ENCODE data around the gene IL36A. TPM values are rescaled to one million over a fixed set of nuclear protein-coding genes. Genes with fewer than 3 reads are reported as not detected.

IL36A gene
- total RNA-seq, 2 experiments from 2014 or later, result not detected

DNA sequence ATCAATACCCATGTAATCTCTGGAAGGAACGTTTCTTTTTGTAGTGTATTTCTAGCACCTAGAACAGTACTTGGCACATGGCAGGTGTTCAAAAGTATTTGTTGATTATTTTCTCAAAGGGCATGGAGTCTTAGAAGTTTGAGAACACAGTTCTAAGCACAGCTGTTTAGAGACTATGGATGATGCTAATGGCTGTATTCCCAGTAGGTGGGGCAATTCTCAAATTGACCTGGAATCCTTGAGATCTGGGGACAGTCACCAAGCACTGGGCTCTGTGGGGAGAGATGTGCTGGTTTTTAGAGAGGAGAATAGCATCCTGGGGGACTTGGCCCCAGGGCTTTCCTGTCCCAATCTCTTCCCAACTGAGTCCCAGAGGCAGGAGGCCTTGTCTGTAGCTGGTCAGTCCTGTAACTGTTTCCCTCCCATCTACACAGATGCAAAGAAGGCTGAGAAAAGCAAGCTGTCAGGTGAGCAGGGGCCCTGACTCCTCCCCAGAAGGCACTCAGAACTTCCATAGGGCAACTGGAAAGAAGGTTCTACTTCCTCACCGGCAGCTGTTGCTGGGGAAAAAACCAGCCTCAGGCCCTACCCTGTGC is 44.9 kb upstream of the IL36A start:
- Histone ChIP-seq H3K4me1 (ENCODE audit: insufficient read depth, low read length, poor library complexity, severe bottlenecking) (no peaks in the 10 kb centered on the region), H3K4me2 (ENCODE audit: low read length) (no peak overlapping the region), H2AFZ (ENCODE audit: low read length) (no peak overlapping the region), H3K9me3 (ENCODE audit: low read length) (no peaks in the 10 kb centered on the region), H3K36me3 (ENCODE audit: insufficient read depth, low read length) (no peaks in the 10 kb centered on the region), H3K4me3 (ENCODE audit: low read depth, low read length, poor library complexity, severe bottlenecking) (no peak overlapping the region), H4K20me1 (ENCODE audit: insufficient read depth, low read length) (no peaks in the 10 kb centered on the region), H3K79me2 (ENCODE audit: insufficient read depth, low read depth, low read length) (no peaks in the 10 kb centered on the region), H3K9me2 (ENCODE audit: insufficient read depth, low read length) (no peaks in the 10 kb centered on the region), H3K27ac (ENCODE audit: low read depth, low read length, poor library complexity, severe bottlenecking) (no peak overlapping the region)
- CTCF ChIA-PET (ENCODE audit: unreplicated experiment), result no interaction called here
- no TSS peak for BruUV-seq (replicated peaks)
- TF ChIP-seq EZH2phosphoT487 (IDR thresholded peaks at IDR 0.05; ENCODE audit: borderline replicate concordance, low read depth, low read length), result no peak
- TF ChIP-seq, protein P1, sequence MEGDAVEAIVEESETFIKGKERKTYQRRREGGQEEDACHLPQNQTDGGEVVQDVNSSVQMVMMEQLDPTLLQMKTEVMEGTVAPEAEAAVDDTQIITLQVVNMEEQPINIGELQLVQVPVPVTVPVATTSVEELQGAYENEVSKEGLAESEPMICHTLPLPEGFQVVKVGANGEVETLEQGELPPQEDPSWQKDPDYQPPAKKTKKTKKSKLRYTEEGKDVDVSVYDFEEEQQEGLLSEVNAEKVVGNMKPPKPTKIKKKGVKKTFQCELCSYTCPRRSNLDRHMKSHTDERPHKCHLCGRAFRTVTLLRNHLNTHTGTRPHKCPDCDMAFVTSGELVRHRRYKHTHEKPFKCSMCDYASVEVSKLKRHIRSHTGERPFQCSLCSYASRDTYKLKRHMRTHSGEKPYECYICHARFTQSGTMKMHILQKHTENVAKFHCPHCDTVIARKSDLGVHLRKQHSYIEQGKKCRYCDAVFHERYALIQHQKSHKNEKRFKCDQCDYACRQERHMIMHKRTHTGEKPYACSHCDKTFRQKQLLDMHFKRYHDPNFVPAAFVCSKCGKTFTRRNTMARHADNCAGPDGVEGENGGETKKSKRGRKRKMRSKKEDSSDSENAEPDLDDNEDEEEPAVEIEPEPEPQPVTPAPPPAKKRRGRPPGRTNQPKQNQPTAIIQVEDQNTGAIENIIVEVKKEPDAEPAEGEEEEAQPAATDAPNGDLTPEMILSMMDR (conservative IDR thresholded peaks at IDR 0.05; ENCODE audit: low read length), result 0 out of 2 replicates have a peak, but pooled peaks have one; percentile 23
- POLR2A ChIA-PET, result no interaction called here
- DNase-seq (ENCODE audit: low spot score), result no peak
- intact Hi-C loops (cut with micrococcal nuclease; ENCODE audit: unreplicated experiment), result no loop called here

DNA sequence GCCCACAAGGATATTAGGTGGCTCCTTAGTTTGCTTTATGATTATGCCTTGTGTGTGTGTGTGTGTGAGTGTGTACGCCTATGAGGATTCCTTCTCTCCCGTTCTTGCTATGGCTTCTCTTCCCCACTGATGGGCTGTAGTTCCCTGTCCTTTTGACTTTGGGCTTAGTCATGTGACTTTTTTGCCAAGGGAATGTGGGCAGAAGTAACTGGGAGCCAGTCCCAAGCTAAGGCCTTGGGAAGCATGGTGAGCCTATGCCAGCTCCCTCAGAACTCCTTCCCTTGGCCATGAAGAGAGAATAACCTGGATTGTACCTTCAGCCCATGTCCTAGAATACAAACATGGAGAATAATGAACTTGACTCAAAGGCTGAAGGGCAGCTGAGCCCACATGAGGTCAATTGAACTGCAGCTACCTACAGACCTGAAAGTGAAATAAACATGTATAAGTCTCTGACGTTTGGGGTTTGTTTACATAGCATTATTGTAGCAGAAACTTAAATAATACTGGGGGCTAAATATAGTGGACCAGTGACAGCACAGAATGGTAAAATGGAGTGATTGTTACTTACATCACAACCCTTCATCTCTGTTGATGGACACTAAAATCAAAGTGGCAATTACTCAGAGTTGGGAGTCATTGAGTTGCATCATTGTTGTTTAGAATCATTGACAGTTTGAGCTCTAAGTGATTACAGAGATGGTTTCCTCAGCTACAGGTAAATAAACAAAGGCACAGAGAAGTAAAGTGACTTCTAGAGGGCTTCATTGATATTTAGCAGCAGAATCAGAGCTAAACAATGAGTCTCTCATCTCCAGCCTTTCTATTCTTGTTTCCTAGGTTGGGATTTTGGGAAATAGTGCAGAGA is 42.7 kb upstream of the IL36A start:
- no peaks in the 10 kb centered on the region for H3K4me1 ChIP-seq (ENCODE audit: insufficient read depth, low read length, poor library complexity, severe bottlenecking)
- no peaks in the 10 kb centered on the region for H4K20me1 ChIP-seq (ENCODE audit: insufficient read depth, low read length)
- POLR2A ChIA-PET, result interaction anchor here (0.6 kb wide), 1 partner anchor 201 kb away, joined by 3 read pairs; no protein-coding TSS in a partner anchor
- no peak for DNase-seq (ENCODE audit: low spot score)
- H3K4me2 ChIP-seq (ENCODE audit: low read length), result no peak overlapping the region
- no peak overlapping the region for H3K27ac ChIP-seq (ENCODE audit: low read depth, low read length, poor library complexity, severe bottlenecking)
- no peak overlapping the region for H3K4me3 ChIP-seq (ENCODE audit: low read depth, low read length, poor library complexity, severe bottlenecking)
- no peak for TF ChIP-seq EZH2phosphoT487 (IDR thresholded peaks at IDR 0.05; ENCODE audit: borderline replicate concordance, low read depth, low read length)
- TF ChIP-seq, protein P1 (conservative IDR thresholded peaks at IDR 0.05; ENCODE audit: low read length), result no peak
- intact Hi-C loops (cut with micrococcal nuclease; ENCODE audit: unreplicated experiment), result no loop called here
- BruUV-seq (replicated peaks), result no TSS peak
- no peak overlapping the region for H2AFZ ChIP-seq (ENCODE audit: low read length)
- no peaks in the 10 kb centered on the region for H3K9me2 ChIP-seq (ENCODE audit: insufficient read depth, low read length)
- CTCF ChIA-PET (ENCODE audit: unreplicated experiment), result interaction anchor here (0.7 kb wide), 1 partner anchor 13 kb away, joined by 3 read pairs; no protein-coding TSS in a partner anchor
- H3K36me3 ChIP-seq (ENCODE audit: insufficient read depth, low read length), result no peaks in the 10 kb centered on the region
- H3K79me2 ChIP-seq (ENCODE audit: insufficient read depth, low read depth, low read length), result no peaks in the 10 kb centered on the region
- no peaks in the 10 kb centered on the region for H3K9me3 ChIP-seq (ENCODE audit: low read length)
